GM21528 (cell line): ENCODE data around the gene ELFN2.

ENCODE experiments used
- ATAC-seq: cut with Tn5 transposase; IDR thresholded peaks from one replicate; pipeline ENCODE4 v1.9.1; 2021; ENCODE audit warnings: mild to moderate bottlenecking, moderate library complexity; ENCODE audit not compliant: unreplicated experiment, low FRiP score

ELFN2 gene

DNA sequence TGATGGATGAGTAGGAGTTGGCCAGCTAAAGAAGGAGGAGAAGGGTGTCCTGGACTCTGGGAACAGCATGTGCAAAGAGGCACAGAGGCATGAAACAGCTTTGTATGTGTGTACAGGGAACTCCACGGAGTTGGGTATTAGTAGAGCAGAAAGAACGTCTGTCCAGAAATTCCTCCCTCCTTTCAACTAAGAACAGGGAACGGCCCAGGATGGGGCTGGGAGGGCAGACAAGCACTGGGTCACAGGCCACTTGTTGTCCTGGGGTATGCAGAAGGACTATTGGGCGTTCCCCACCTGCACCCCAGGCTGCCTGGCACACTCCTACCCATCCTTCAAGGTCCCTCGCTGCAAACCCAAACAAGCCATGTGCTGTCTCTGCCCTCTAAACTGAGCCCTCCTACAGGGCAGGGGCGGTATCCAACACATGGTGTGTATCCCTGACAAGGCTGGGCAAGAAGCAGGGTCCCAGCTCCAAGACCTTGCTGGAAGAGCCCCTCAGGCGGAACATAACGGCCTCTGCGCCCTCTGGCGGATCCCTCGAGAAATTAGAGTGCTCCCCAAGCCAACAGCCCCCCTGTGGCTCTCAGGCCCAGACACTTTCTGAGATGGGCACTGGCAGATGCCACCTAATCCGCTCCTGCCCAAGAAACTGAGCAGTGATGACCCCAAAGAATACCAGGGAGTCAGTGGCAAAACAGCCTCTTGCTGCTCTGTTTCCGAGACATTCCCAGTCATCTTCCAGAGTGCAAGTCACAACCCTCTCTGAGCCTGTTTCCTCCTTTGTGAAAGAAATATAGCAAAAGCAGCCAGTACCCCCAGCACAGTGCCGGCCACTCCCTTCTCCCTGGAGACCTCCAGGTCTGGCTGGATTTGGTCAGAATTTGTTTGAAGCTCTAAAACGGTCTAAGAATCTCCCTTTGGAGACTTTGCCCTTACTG, 1.6 kb upstream of the ELFN2 start:
- ATAC-seq = no peak

DNA sequence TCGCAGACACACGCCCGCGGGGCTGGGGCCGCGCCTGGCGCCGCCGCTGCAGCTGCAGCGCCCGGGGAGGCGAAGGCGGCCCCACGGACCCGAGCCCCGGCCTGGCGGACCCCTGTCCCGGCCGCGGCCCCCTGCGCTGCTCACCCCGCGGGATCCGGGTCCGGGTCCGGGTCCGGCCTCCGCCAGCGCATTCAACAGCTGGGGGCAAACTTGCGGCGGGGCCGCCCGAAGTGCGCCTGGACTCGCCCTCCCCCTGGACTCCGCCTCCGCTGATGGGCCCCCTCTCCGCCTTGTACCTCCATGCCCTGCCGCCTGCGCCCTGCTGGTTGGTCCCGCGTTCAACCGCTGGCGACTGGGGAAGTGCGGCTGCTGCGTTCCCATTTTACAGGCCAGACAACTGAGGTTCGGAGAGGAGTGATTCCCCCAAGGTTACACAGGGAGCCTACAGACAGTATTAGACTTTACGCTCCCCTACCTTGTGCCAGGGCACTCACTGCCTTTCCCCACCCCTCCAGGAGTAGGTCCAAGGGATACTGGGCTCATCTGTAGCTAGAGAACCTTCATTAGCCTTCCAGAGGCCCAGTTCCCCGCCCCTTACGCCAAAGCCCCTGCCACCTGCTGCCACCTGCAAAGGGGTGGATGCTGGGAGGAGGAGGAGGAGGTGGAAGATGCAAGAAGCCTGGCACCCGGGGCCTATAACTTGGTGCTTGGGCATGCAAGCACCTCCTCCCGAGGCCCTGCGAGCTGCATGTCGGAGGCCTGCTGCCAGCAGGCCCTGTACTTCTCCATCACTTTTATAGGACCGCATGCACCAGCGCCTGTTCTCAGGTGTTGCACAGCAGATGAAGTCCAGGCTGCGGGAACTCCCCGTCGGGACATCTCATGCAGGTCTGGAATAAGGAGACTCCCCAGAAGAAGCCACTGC, 694 bp upstream of the ELFN2 start:
- no peak for ATAC-seq

DNA sequence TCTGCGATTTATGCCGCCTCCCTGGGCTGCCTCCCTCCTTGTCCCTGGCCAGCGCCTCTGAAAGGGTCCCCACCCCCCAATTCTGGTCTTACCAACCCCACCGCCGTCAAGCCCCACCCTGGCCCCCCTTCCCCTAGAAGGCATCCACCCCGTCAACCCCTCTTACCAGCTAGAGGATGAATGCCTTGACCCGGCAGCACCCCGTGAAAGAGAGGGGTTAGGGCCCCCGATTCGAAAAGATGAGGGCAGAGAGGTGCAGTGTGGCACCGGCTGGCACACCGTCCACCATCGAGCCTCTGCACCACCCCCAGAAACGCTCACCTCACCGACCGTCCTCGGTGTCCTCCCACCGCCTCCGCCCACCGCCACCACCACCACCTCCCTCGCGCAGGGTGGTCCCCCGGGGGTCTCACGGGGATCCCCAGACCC, 559 bp downstream of the ELFN2 start:
- no peak for ATAC-seq

DNA sequence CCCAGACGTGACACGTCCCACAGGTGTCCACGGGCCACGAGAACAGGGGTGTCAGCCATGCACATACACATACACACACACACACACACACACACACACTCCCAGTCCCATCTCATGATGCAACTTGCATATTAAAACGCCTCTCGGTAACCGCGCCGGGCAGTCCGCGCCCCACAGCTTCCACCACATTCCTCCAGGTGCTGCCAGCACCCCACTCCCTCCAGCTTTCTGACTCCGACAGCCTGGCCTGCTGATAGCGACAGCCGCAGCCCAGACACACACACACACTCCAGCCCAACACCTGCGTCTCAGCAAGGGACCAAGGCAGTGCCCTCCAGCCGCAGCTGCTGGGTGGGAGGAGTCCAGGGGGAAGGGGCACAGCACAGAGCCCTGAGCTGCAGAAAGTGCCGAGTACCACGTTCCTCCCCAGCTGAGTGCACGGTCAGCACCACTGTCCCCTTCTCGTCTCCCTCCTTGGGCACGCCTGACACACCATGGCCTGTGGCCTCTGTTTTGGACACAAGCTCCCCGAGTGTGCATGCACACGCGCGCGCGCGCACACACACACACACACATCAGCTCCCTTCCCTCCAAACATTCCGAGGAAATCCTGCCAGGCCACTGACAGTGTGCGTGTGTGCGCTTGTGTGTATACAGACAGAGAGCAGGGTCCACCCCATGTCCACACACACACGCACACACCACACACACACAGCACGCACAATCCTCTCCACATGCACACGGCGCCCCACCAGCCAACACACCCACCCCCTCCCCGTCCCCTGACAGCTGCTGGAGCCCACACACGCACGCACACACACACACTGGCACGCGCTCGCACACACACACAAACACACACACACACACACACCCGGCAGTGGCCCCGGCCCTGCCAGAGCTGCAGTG, 1.2 kb downstream of the ELFN2 start:
- no peak for ATAC-seq

DNA sequence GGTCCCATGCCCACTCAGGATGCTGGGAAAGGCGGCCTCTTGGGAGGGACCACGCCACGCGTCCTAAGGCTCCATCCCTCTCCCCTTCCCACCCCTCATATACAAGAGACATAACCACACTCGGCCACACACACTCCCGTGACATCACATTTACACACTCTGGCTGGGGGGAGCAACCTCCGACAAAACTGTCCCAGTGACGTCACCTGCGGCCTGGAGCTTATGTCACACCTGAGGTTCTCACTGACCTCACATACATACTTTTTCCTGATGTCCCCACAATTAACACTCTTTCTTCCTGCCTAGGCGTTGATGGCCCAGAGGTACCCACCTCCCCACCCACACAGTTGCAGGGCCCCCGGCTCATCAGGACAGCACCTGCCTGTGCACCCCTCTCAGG, 1.9 kb downstream of the ELFN2 start:
- no peak for ATAC-seq

DNA sequence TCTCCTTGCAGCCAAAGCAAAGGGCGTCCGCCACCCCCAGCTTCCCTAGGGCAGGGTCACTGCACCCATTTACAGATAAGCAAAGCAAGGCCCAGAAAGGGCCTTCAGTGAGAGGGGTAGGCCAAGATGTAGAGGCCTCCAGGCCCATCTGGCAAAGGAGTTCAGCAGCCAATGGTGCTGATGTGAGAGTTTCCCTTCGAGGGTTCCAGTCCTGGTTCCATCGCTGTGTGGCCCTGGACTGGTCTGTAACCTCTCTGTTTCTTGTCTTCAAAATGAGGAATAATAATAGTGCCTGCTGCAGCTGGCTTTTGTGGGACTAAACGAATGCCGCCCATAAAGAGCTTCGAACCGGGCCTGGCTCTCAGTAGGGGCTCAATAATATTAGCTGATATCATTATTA, 4.0 kb downstream of the ELFN2 start:
- ATAC-seq = no peak

DNA sequence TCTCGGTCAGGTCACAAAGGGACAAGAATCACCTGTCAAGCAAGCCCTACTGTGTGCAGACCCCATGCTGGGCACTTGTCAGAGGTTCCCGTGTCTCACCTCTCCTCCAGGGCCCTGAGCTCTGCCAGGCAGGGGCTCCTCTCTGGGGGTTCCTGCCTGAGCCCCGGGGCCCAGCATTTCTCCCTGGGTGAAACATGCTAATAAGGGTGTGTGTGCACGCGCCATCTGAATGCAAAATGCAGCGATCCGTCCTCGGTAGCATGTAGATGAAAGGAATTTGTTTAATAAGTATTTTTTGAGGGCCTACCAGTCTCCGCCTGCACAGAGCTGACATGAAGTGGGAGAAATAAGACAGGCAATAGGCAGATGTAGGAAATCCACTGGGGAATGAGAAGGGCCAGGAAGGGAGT, 5.8 kb downstream of the ELFN2 start:
- ATAC-seq = no peak

DNA sequence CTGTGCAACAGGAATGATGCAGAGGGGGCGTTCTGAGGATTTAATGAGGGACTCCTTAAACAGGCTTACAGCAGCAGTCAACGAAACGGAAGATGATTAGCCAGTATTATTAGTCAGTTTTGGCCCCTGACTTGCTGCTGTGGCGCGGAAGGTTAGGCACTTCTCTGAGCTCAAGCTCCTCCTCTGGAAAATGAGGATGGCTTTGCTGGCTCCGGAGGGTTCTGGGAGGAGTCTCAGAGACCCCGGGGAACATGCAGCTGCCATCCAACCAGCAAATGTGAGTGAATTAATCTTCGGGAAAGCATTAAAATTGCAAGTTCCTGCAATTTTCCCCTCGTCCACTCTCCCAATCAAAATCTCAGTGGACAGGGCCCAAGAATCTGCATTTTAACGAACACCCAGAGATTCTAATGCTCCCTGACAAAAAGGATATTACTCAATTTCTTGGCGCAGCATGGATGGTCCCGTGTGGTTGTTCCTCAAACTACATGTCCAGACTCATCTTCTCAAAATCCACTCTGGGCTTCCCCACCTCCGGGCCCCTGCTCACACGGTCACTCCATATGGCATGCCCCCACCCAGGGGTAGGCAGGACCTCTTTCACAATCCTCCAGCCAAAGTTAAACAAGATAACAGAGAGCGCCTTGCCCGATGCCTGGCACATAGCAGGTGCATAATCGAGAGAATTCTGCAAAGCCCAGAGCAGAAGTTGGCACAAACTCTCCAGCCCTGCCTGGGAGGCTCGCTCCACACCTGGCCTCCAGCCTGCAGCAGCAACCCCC, 6.4 kb downstream of the ELFN2 start:
- no peak for ATAC-seq

DNA sequence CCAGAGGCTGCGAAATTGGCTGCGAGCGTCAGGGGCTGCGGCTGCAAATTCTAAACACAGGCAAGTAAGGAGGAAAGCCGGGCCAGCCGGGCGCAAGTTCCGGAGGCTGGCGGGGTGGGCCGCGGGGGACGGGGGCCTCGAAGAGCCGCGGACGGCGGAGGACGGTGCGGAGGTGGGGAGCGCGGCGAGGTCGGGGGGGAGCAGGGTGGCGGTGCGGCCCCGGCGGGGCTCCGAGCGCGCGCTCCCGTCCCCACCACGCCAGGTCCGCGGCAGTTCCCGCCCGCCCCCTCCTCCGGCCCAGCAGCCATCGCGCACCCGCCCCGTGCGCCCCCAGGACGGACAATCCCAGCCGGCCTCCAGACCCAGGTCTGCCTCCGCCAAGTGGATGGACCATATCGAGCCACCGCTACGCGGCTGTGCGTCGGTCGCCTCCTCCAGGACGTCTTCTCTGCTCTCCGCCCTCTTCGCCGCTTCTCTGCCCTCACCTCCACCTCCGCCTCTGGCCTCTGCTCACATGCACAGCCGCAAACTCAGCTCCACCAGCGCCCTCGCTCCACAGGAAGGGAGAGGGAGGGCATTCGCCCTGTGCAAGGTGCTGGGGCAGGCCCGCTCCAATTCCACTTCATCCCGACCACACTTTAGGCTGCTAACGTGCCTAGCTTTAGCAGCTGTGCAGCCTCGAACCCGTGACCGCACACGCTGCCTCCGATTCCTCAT, 7.2 kb downstream of the ELFN2 start:
- no peak for ATAC-seq

DNA sequence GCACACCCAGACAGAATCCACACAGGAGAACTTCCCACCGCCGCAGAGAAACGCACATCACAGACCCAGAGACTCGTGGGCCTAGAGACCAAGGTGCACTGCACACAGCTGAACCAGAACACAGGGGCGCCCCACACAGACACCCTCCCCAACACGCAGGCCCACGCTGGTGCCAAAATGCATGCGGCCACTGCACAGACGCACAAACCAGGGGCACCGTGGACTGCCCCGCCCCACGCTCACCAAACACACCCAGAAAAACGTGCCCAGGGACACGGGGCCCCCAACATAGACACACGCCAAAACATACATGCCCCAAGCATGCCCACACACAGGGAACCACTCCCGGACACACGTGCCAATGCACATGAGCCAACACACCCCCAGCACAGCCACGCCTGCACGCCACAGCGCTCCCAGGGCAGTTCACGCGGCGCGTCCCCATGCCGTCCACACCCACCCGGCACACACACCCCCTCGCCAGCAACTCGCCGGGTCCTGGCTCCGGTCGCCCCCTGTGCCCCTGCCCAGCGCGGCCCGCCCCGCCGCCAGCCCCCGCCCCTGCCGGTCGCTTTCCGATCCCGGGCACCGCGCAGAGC, 7.8 kb downstream of the ELFN2 start:
- no peak for ATAC-seq

DNA sequence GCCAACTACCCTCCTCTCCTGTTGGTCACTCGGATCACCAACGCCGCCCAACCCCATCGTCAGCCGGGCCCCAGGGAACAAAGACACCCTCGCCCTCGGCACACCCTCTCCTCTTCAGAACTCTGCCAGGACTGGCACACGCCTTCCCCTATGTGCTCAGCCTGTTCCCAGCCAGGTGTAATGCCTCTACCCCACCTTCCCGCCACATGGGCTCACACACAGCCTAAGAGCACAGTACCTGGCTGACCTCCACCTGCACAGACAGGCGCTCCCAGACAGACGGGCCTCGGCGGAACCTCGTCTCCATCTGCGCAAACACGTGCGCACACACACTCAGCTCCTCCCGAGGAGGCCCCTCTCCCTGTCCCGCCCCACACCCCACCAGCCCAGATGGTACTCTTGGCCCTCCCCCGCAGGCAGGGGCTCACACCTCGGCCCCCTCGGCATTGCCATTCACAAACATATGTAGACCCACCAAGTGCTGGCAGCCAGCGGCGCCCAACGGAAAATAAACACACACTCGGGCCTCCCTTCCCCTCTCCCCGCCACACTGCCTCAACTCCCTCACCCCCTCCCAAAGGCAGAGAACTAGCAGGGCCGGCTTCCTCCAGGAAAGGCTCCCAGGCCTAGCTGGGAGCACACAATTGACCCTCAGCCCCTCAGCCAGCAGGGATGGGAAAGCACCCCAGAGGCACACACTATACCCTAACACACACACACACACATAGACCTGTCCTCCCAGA, 8.5 kb downstream of the ELFN2 start:
- ATAC-seq = no peak

DNA sequence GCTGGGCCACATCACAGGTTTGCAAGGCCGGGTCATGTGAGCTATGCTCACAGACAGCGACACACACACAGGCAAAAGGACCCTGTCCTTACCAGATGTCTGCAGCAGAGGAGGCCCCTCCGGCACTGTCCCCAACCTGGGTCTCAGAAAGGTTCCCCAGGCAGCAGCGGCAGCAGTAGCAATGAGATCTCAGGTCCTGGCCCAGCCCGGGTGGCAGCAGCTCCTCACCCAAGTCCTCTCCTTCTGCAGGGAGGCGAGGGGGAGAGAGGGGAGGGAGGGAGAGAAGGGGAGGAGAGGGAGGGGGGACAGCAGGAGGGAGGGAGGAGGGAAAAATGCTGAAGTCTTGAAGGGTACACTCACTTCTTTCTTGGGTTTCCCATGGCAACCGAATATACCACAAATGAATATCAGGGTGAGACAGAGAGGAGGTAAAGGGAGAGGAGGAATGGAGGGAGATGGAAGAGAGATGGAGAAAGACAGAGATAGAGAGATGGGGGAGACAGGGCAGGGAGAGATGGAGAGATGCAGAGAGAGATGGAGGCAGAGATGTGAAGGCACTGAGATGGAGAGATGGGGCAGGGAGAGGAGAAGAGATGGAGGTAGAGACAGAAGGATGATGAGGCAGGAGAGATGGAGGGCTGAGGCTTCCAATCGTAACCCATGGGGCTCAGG, 9.5 kb downstream of the ELFN2 start:
- ATAC-seq = no peak

DNA sequence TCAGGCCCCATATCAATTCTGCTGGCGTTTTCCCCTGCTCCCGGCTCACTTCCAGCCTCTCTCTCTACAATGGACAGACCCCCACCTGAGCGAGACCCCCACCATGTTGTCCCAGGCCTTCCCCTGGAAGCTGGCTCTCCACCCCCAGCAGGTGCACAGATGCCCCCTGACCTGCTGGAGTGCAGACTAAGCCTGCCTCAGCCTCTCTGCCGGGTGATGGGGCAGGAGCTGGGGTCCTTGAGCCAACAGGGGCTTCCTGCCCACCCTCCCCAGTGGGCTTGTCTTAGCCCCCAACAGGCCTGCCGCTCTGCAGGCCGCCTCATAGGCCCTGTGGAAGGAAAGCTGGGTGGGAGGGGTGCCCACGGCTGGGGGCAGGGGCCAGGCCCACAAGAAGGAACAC, 10.0 kb downstream of the ELFN2 start:
- no peak for ATAC-seq

DNA sequence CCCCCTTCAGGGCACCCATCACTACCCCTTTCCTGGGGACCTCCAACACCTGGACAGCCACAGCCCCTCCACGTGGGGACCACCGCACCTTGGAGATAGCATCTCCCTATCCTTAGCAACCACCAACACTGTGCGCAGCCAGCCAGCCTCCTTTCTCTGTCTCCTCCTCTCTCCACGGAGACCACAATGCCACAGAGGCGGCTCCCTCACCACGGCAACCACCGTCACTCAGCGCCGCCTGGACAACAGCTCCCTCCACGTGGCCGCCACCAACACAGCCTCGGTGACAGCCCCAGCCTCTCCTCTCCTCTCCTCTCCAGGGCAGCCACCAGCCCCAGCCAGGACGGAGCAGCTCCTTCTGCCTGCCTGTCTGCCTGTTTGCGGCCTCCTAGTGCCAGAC, 10.5 kb downstream of the ELFN2 start:
- ATAC-seq = no peak

DNA sequence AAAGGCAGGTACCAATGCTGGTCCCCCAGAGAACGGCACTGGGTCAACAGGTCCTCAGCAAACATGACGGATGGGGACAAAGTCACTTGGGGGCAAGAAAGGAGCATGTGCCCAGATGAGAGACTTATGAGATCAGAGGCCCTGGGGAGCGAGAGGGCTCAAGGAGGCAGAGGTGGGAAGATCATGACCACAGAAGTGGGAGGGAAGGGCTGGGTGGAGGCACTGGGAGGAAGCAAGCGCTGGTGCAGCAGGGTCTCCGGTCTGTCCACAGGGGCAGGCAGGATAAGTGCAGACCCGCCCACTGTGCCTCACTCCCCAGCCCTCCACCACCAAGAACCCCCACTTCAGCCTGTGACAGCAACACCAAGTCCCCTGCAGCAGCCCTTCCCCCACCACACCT, 10.9 kb downstream of the ELFN2 start:
- no peak for ATAC-seq

DNA sequence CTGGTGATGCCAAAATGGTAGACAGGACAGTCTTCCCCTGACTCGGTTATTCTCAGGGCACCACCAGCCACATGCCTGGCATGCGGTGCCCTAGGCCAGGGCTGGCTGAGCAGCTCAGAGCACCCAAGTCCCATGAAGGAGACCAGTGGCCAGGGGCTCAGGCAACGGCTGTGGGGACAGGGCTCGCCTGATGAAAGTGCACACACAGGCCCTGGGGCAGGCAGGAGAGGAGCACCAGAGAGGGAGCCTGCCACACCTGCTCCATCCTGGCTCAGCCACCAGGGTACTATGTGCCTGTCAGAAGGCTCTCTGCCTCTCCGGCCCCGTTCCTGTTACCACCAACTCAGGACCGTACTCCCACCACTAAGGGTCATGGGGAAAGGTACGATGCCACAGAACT, 12.1 kb downstream of the ELFN2 start:
- ATAC-seq = no peak

DNA sequence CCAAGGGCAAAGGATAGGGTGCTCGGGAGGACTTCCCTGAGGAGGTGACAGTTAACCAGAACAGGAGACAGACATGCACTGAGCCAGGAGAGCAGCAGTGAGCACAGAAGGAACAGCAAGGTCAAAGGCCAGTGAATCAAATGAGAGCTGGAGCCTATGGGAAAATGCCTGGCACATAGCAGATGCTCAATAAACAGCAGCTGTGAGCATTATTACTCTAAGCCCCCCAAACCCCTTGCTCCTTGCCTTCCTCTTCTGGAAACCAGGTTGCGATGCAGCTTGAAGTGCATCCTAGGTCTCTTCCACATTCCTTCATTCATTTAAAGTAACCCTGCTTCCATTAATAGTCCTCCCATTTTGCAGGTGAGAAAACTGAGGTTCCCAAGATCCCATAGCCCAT, 13.0 kb downstream of the ELFN2 start:
- ATAC-seq = no peak
